Natural killer cell treated with Interleukin-12 subunit alpha and Interleukin-12 subunit beta and Interleukin-15 and Interleukin-18, amount 100 ng/mL, for 72 hours (primary cell): ENCODE results near the gene ARSG. TPM values are rescaled to one million over a fixed set of nuclear protein-coding genes. Genes with fewer than 3 reads are reported as not detected.
"Not testable (repeated sequence)": the region's sequence is repeated elsewhere in the genome, so short reads cannot be mapped to it uniquely, and the experiment has no call there.

ENCODE experiments used
- ATAC-seq, 2 donors: fragments of 150-1000 bp; cut with Tn5 transposase in 1 of 2; sonication (Bioruptor Pico), chemical (Tn5 transposase) in 1 of 2; 2 replicates each; pipeline ENCODE4 v1.10.0; 2021
- DNase-seq: peaks from one replicate; pipeline ENCODE4 v3.0.0; 2022; ENCODE audit warnings: low spot score
- H3K27ac Mint-ChIP-seq, 2 donors: 1 replicate in 1 of 2; 2 replicates in 1 of 2; pipeline ENCODE4 v1.8.0; 2022; ENCODE audit warnings: mixed read lengths in 2 of 2, mild to moderate bottlenecking in 1 of 2, moderate library complexity in 1 of 2
- H3K27me3 Mint-ChIP-seq, 2 donors: 1 replicate in 1 of 2; 2 replicates in 1 of 2; pipeline ENCODE4 v1.8.0; 2022; ENCODE audit warnings: mixed read lengths in 2 of 2
- H3K36me3 Mint-ChIP-seq: one replicate; pipeline ENCODE4 v1.8.0; 2022; ENCODE audit warnings: mixed read lengths
- H3K4me1 Mint-ChIP-seq, 2 donors: 1 replicate in 1 of 2; 2 replicates in 1 of 2; pipeline ENCODE4 v1.8.0; 2022; ENCODE audit warnings: low read depth in 2 of 2, mixed read lengths in 2 of 2, mild to moderate bottlenecking in 1 of 2
- H3K4me3 Mint-ChIP-seq: one replicate; pipeline ENCODE4 v1.8.0; 2022; ENCODE audit warnings: mixed read lengths
- H3K9me3 Mint-ChIP-seq: 2 replicates; pipeline ENCODE4 v1.8.0; 2022; ENCODE audit warnings: mixed read lengths
- total RNA-seq, 2 donors: library from RNA; stranded (reverse); gene quantifications; one replicate each; pipeline ENCODE4 v1.2.3, GENCODE V29; 2022

Gene ARSG
- total RNA-seq, 2 donors from 2014 or later = 2.4 to 4.7 TPM

DNA sequence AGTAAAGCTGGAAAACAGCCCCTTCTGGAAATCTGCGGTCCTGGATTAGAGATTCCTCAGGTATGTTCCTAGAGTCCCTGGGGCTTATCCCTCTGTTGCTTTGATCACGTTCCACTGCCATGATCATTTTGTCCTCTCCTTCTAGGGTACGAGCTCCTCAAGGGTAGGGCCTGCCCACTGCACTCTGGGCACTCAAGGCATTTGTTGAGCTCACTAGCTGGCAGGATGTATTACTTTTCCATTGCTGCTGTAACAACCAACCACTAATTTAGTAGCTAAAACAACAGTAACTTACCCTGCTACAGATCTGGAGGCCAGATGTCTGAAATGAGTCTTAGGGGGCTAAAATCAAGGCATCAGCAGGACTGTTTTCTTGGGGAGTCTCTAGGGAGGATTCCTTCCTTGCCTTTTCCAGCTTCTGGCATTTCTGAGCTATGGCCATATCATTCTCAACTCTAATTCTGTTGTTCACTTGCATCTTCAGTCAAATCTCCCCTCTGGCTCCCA lies 65.7 kb downstream of the ARSG start:
- ATAC-seq (peak; percentile 45 to 55), DNase-seq (no peak)

DNA sequence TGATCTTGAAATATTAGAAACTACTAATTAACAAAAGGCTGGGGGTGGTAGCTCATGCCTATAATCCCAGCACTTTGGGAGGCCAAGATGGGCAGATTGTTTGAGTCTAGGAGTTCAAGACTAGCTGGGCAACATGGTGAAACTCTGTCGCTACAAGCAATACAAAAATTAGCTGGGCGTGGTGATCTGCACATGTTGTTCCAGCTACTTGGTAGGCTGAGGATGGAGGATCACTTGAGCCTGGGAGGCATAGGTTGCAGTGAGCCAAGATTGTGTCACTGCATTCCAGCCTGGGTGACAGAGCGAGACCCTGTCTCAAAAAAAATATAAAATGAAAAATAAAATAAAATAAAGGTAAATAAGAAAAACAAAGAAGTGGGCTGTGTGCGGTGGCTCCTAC lies 66.6 kb downstream of the ARSG start:
- no peaks in the 10 kb centered on the region for H3K27me3 Mint-ChIP-seq

More for the DNA sequence above, 65.7 kb downstream of the ARSG start:
- H3K4me3 Mint-ChIP-seq = peak overlapping the region; percentile 74
- peak overlapping the region; percentile 82 to 85 for H3K27ac Mint-ChIP-seq
- H3K36me3 Mint-ChIP-seq = no peaks in the 10 kb centered on the region
- peaks cover 47 to 51% of the 10 kb centered on the region in 2 donors for H3K4me1 Mint-ChIP-seq
- H3K27me3 Mint-ChIP-seq = no peaks in the 10 kb centered on the region
- H3K9me3 Mint-ChIP-seq = no peaks in the 10 kb centered on the region

DNA sequence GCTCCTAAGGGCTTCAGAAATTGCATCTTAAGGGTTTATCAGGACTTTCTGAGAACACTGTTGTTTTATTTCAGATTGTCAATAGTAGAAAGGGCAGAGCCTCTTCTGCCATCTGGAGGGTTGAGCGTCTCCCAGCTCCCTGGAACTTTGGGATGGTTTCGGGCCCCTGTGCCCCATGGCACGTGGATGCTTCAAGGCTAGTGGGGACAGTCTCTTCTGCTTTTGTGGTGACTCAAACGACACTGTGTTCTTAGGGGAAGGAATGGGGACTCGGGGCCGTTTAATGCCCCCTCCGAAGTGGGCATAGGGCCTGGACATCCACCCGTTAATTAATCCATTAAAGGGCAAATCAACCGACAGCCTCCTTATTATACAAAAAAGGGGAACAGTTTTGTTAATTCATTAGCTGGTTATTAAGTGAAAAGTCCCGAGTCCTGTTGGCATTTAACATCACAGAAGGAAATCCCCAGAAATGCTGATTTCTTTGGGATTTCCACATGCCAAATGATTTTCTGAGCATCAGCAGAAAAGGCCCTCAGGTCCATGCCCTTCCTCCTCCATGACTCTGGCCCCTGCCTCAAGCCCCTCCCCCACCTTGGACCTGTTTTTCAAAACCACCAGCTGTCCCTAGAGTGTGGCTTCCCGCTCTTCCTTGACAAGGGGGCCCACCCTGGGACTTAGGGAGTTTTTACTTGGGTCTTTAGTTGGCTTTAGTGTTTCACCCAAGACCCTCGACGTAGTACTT lies 68.7 kb downstream of the ARSG start:
- H3K27ac Mint-ChIP-seq = peak overlapping the region; percentile 44 to 62
- no peaks in the 10 kb centered on the region for H3K27me3 Mint-ChIP-seq
- no peak for ATAC-seq
- no peak for DNase-seq
- H3K4me3 Mint-ChIP-seq = no peak overlapping the region
- peaks cover 44% of the 10 kb centered on the region in 2 donors for H3K4me1 Mint-ChIP-seq
- no peaks in the 10 kb centered on the region for H3K9me3 Mint-ChIP-seq
- H3K36me3 Mint-ChIP-seq = no peaks in the 10 kb centered on the region

More for the DNA sequence above, 66.6 kb downstream of the ARSG start:
- ATAC-seq (no peak), DNase-seq (no peak)
- H3K4me1 Mint-ChIP-seq = peaks cover 46 to 47% of the 10 kb centered on the region in 2 donors
- H3K4me3 Mint-ChIP-seq = no peak overlapping the region
- H3K27ac Mint-ChIP-seq = peak overlapping the region in 1 of 2 donors; percentile 85
- H3K36me3 Mint-ChIP-seq = no peaks in the 10 kb centered on the region
- H3K9me3 Mint-ChIP-seq = no peaks in the 10 kb centered on the region

DNA sequence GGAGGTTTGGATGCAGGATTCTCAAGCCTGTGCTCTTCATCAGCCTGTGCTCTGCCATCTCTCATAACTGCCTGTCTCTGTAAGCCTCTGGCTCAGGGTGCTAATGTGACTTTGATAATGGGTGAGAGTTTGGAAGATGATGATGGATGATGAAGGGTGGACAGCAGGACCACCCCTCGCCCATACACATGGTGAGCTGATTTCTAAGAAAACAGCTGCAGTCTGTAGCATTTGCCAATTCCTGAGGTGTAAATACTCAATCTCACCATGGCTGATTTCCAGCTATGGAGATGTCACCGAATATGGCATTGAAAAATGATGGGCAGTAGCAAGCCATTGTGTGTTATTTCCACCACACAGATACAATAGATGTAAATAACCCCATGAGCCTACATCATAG lies 74.2 kb downstream of the ARSG start:
- Mint-ChIP-seq H3K27me3 (no peaks in the 10 kb centered on the region), H3K4me3 (no peak overlapping the region), H3K27ac (no peak overlapping the region), H3K4me1 (peaks cover 14 to 17% of the 10 kb centered on the region in 2 donors), H3K36me3 (no peaks in the 10 kb centered on the region), H3K9me3 (no peaks in the 10 kb centered on the region)
- DNase-seq = no peak
- no peak for ATAC-seq

DNA sequence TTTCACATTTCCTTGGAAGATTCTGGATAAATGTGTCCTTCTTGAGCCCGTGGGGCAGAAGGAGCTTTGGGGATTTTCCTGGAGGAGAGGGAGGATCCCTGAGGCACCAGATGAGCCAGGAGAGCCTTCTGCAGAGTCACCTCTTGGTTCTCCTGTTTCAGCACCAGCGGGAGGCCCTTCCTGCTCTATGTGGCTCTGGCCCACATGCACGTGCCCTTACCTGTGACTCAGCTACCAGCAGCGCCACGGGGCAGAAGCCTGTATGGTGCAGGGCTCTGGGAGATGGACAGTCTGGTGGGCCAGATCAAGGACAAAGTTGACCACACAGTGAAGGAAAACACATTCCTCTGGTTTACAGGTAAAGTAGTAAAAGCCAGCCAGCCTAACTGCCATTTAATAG lies 77.1 kb downstream of the ARSG start:
- Mint-ChIP-seq H3K36me3 (no peaks in the 10 kb centered on the region), H3K27ac (no peak overlapping the region), H3K4me1 (peaks cover 9 to 11% of the 10 kb centered on the region in 2 donors), H3K4me3 (no peak overlapping the region), H3K9me3 (no peaks in the 10 kb centered on the region), H3K27me3 (no peaks in the 10 kb centered on the region)
- DNase-seq (no peak), ATAC-seq (no peak)

DNA sequence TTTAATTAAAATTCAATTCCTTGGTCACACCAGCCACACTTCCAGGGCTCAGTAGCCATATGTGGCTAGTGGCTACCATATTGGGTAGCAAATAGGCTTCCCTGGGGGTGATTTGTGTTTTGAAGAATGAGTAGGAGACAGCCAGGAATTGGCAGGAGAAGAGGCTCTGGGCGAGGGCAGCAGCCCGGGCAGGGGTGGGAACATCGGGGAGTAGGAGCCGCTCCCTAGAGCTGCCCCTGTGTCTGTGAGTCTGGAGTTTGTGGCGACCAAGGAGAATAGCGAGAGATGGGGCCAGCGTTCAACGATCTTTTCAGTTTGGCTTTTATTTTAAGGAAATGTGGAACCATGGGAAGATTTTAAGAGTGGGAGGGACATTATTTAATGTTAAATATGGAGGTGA lies 84.3 kb downstream of the ARSG start:
- DNase-seq = no peak
- no peaks in the 10 kb centered on the region for H3K4me1 Mint-ChIP-seq
- ATAC-seq = no peak
- no peak overlapping the region for H3K27ac Mint-ChIP-seq
- H3K4me3 Mint-ChIP-seq = no peak overlapping the region
- H3K27me3 Mint-ChIP-seq = no peaks in the 10 kb centered on the region
- no peaks in the 10 kb centered on the region for H3K9me3 Mint-ChIP-seq
- H3K36me3 Mint-ChIP-seq = no peaks in the 10 kb centered on the region

DNA sequence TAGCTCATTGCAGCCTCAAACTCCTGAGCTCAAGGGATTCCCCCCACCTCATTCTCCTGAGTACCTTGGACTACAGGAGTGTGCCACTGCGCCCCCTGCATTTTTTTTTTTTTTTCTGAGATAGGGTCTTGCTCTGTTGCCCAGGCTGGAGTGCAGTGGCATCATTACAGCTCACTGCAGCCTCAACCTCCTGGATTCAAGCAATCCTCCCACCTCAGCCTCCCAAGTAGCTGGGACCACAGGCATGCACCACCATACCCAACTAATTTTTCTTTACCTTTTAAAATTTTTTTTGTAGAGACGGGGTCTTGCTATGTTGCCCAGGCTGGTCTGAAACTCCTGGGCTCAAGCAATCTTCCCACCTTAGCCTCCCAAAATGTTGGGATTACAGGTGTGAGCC lies 84.9 kb downstream of the ARSG start:
- not testable (repeated sequence) for H3K27me3 Mint-ChIP-seq, DNase-seq, H3K4me1 Mint-ChIP-seq, H3K4me3 Mint-ChIP-seq, H3K27ac Mint-ChIP-seq, H3K36me3 Mint-ChIP-seq, ATAC-seq, H3K9me3 Mint-ChIP-seq

DNA sequence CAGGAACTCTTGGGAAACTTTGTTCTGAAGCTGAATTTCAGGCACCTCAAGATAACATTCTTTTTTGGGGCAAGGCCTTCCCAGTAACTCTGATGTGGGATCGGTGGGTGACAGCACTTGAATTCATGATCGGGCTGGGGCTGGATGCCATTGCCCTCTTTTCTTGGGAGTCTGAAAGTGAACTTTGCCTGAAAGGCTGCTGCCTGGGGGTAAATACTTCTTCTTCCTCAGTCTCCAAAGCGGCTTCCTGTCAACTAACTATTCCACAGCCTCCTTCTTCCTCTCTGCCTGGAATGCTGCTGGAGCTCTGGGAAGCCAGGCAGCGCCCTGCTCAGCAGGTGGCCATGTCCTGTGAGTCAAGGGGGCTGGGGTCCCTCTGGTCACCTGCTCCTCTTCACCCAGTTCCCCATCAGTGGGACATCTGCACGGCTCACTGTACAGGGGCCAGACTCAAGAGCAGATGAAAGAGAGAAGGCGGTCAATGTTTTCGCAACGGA lies 86.5 kb downstream of the ARSG start:
- no peak overlapping the region for H3K27ac Mint-ChIP-seq
- no peak for ATAC-seq
- H3K27me3 Mint-ChIP-seq = no peaks in the 10 kb centered on the region

DNA sequence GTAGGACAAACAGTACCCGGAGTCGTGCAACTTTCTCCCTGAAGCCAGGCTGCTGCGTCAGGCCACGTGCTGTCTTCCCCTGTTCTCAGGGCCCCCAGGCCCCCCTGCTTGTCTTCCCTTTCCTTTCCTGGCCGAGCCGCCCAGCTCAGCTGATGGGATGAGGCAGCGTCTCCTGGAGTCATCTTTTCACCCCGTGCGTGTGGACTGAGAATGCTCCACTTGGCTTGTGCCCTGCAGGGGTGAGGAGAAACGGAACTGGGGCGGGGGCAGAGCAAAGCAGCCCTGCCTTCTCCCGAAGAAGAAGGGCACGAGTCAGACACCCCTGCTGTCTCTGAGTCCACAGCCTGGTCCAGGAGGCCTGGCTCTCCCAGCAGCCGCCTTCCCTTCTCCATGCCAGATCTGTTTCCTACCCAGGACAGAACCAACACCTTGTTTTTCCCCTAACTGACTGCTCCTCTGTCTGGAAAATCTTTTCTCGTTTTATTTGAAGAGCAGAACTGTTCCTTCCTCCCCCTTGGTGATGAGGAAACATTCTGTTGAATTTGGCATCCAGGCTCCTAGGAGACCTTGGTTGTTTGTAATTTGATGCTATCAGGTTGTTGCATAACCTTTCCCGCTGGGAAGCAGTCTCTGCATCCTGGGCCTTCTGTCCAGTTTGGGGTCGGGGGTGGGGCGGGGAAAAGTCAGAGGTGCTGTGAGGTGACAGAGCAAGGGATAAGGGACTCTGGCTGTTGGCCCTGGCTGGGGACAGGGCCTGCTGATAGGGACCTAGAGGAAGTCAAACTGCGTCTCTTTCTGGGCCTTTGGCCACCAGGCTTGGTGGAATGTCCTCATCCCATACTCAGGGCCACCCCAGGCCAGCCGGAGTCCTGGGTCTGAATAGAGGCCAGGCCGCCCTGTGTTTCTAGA lies 87.2 kb downstream of the ARSG start:
- no peaks in the 10 kb centered on the region for H3K36me3 Mint-ChIP-seq
- H3K4me1 Mint-ChIP-seq = peaks cover 3 to 21% of the 10 kb centered on the region in 2 donors
- no peaks in the 10 kb centered on the region for H3K27me3 Mint-ChIP-seq
- DNase-seq (no peak), ATAC-seq (no peak)
- no peak overlapping the region for H3K27ac Mint-ChIP-seq
- H3K4me3 Mint-ChIP-seq = no peak overlapping the region
- no peaks in the 10 kb centered on the region for H3K9me3 Mint-ChIP-seq

More for the DNA sequence above, 86.5 kb downstream of the ARSG start:
- H3K36me3 Mint-ChIP-seq = no peaks in the 10 kb centered on the region
- H3K9me3 Mint-ChIP-seq = no peaks in the 10 kb centered on the region
- peaks cover 0 to 14% of the 10 kb centered on the region in 2 donors for H3K4me1 Mint-ChIP-seq
- DNase-seq = no peak
- H3K4me3 Mint-ChIP-seq = no peak overlapping the region

DNA sequence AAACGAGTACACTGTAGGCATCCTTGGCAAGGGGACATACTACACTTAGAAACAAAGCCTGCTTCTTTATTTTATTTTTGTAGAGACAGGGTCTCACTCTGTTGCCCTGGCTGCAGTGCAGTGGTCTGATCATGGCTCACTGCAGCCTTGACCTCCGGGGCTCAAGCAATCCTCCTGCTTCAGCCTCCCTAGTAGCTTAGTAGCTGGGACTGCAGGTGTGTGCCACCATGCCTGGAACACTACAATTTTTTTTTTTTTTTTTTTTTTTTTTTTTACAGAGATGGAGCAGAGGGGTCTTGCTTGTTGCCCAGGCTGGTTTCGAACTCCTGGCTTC lies 87.8 kb downstream of the ARSG start:
- H3K4me1 Mint-ChIP-seq = peaks cover 9 to 27% of the 10 kb centered on the region in 2 donors
- no peaks in the 10 kb centered on the region for H3K9me3 Mint-ChIP-seq
- DNase-seq = no peak
- H3K36me3 Mint-ChIP-seq = no peaks in the 10 kb centered on the region
- H3K27ac Mint-ChIP-seq = no peak overlapping the region
- no peaks in the 10 kb centered on the region for H3K27me3 Mint-ChIP-seq
- H3K4me3 Mint-ChIP-seq = no peak overlapping the region
- ATAC-seq = no peak

DNA sequence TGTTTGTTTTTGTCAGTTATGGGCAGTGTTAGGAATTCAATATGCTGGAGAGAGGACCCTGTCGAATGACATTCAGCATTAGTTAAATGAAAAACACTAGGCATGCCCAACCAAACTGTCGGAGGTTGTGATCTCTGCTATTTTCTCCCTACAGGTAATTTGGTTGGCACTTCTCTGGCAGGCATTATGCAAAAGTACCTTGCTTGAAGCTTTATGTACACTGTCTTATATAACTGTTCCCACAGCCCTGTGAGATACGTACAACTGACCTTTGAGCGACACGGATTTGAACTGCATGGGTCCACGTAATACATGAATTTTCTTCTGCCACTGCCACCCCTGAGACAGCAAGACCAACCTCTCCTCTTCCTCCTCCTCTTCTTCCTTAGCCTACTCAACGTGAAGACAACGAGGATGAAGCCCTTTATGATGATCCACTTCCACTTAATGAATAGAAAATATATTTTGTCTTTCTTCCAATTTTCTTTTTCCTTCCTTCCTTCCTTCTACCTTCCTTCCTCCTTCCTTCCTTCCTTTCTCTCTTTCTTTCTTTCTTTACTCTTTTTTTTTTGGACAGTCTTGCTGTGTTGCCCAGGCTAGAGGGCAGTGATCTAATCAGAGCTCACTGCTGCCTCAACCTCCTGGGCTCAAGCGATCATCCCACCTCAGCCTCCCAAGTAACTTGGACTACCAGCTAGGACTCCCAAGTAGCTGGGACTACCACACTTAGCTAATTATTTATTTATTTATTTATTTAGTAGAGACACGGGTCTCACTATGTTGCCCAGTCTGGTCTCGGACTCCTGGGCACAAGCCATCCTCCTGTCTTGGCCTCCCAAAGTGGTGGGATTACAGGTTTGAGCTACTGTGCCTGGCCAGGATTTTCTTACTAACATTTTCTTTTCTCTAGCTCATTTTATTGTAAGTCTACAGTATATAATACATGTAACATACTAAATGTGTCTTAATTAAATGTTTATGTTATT lies 88.7 kb downstream of the ARSG start:
- no peaks in the 10 kb centered on the region for H3K36me3 Mint-ChIP-seq
- no peaks in the 10 kb centered on the region for H3K27me3 Mint-ChIP-seq
- DNase-seq (no peak), ATAC-seq (no peak)
- H3K4me1 Mint-ChIP-seq = peaks cover 15 to 35% of the 10 kb centered on the region in 2 donors
- H3K27ac Mint-ChIP-seq = peak overlapping the region in 1 of 2 donors; percentile 15
- no peaks in the 10 kb centered on the region for H3K9me3 Mint-ChIP-seq
- no peak overlapping the region for H3K4me3 Mint-ChIP-seq

DNA sequence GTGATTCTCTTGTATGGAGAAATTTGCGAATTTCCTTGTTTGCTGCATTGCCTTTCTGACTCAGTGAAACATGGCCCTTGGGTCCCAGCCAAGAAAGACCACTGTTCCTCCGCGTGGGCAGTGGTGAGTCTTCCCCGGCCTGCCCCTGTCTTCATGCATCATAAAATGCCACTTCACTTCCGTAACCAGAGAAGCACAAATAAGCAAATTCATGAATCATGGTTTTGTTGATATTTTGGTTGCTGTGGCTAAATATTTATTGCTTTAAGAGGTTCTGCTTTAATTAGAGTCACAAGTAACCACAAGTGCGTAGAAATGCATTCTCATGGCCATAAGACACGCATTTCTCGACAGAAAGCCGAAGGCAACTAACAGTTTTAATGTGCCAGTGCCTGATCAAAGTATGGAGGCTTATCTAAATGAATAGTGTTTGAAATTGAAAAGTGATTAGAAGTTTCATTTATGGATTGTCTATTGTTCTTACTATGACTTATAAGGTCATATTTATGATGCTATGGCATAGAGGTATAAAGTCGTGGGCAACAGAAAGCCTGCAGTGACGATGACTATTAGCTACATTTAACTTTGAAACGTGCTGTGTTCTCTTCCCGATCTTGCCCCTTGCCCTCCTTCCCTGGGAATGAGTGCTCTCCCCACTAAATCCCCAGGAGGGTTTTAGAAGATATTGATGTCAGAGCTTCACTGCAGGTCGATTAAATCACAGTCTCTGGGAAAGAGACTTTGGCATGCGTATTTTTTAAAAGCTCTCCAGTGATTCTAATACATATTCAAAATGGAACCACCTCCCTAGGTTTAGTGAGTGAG lies 90.0 kb downstream of the ARSG start:
- Mint-ChIP-seq H3K9me3 (no peaks in the 10 kb centered on the region), H3K4me1 (peaks cover 15 to 35% of the 10 kb centered on the region in 2 donors), H3K36me3 (no peaks in the 10 kb centered on the region), H3K4me3 (no peak overlapping the region), H3K27me3 (no peaks in the 10 kb centered on the region), H3K27ac (peak overlapping the region; percentile 48 to 51)
- no peak for DNase-seq
- ATAC-seq = peak in 1 of 2 donors; percentile 50
